Mammary epithelial cell (primary cell): ENCODE data around the gene MAEA.

Experiments used
- CTCF ChIP-seq, 2 donors: IDR thresholded peaks in 1 of 2; conservative IDR thresholded peaks in 1 of 2; 2 replicates each; pipeline ENCODE4 v1.5.1; 2011 to 2012; ENCODE audit warnings: inconsistent platforms in 2 of 2, low read length in 2 of 2, mild to moderate bottlenecking in 2 of 2, control low read depth in 1 of 2, low read depth in 1 of 2; ENCODE audit not compliant: insufficient read depth in 1 of 2; ENCODE audit errors: extremely low read depth in 1 of 2
- EZH2 ChIP-seq: IDR thresholded peaks from 2 replicates; pipeline ENCODE4 v1.6.1; 2012; ENCODE audit warnings: low read length, inconsistent platforms, borderline replicate concordance

DNA sequence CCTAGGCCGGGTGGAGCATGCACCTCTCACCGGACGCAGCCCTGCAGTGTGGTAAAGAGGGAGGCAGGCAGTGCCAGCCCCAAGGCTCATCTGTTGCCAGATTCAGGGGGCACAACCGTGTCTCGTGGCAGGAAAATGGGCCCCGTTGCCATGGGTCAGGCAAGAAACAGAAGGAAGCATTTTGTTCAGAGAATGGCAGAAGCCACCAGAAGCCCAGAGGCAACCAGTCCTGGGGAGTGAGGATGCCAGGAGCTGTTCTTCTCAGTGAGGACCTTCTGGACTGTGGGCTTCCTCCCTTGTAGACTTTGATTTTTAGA, 44.8 kb downstream of the MAEA start:
- TF ChIP-seq CTCF (conservative IDR thresholded peaks at IDR 0.05 in 1 of 2, IDR thresholded peaks at IDR 0.05 in 1 of 2; ENCODE audit: extremely low read depth in 1 of 2, insufficient read depth in 1 of 2, low read depth in 1 of 2, low read length in 2 of 2) (no peak), EZH2 (no peak)
